H1 (cell line): ENCODE measurements around the gene CATSPERD. TPM values are rescaled to one million over a fixed set of nuclear protein-coding genes. Genes with fewer than 3 reads are reported as not detected.

Experiments
- CTCF ChIA-PET: fragments of 300-600 bp; sonication (Branson Sonifier 250); formaldehyde crosslinking; loops from one replicate; lab custom pipeline; 2021; ENCODE audit not compliant: partially characterized antibody; lab: Charles Lee
- POLR2A ChIA-PET: fragments of 300-600 bp; sonication (Branson Sonifier 250); formaldehyde crosslinking; loops from one replicate; lab custom pipeline; 2021; ENCODE audit warnings: inconsistent platforms; ENCODE audit not compliant: partially characterized antibody; lab: Charles Lee
- DNase-seq, 2 experiments: peaks; one replicate each; pipeline versions ENCODE4 v3.0.0 to v3.0.0-alpha.2; 2010 to 2022; ENCODE audit warnings: low spot score in 2 of 2, low read depth in 1 of 2, mixed read lengths in 1 of 2
- FAIRE-seq: peaks from 2 replicates; lab custom pipeline; 2011; peaks lifted over from hg19 to GRCh38; lab: Jason Lieb, UNC
- H2AFZ ChIP-seq: 2 replicates; pipeline ENCODE4 v1.8.1; 2012; ENCODE audit warnings: low read length, inconsistent platforms
- H2AK5ac ChIP-seq: 2 replicates; pipeline ENCODE4 v1.6.1; 2013; ENCODE audit warnings: low read depth, low read length
- H2BK120ac ChIP-seq: replicated peaks from 2 replicates; pipeline ENCODE3; 2013; ENCODE audit warnings: low read depth, low read length, inconsistent platforms
- H2BK12ac ChIP-seq: 2 replicates; pipeline ENCODE4 v1.6.1; 2013; ENCODE audit warnings: low read depth, low read length
- H2BK15ac ChIP-seq: 2 replicates; pipeline ENCODE4 v1.6.1; 2013; ENCODE audit warnings: low read length
- H2BK20ac ChIP-seq: 2 replicates; pipeline ENCODE4 v1.6.1; 2013; ENCODE audit warnings: low read length
- H2BK5ac ChIP-seq: 2 replicates; pipeline ENCODE4 v1.6.1; 2013; ENCODE audit warnings: low read depth, low read length
- H3K14ac ChIP-seq: 2 replicates; pipeline ENCODE4 v1.6.1; 2013; ENCODE audit warnings: inconsistent platforms; ENCODE audit not compliant: insufficient read length
- H3K18ac ChIP-seq: 2 replicates; pipeline ENCODE4 v1.6.1; 2013; ENCODE audit warnings: low read length; ENCODE audit errors: extremely low read depth
- H3K23ac ChIP-seq: 2 replicates; pipeline ENCODE4 v1.6.1; 2013; ENCODE audit warnings: inconsistent platforms; ENCODE audit not compliant: insufficient read length
- H3K23me2 ChIP-seq: 2 replicates; pipeline ENCODE4 v1.6.1; 2013; ENCODE audit warnings: low read depth, low read length
- H3K27ac ChIP-seq: 2 replicates; pipeline ENCODE4 v1.6.1; 2011; ENCODE audit warnings: low read depth, low read length, inconsistent platforms
- H3K27me3 ChIP-seq, 4 experiments: replicated peaks in 1 of 4; 1 replicate in 1 of 4; 2 replicates in 3 of 4; pipeline versions ENCODE4 v1.6.1 to v1.8.1; 2011 to 2013; ENCODE audit warnings: low read length in 3 of 4, mild to moderate bottlenecking in 3 of 4, inconsistent platforms in 2 of 4, mixed read lengths in 2 of 4, moderate library complexity in 1 of 4; ENCODE audit not compliant: control insufficient read depth in 3 of 4, insufficient read depth in 3 of 4; ENCODE audit errors: extremely low read depth in 1 of 4
- H3K36me3 ChIP-seq, 4 experiments: 2 replicates each; pipeline versions ENCODE4 v1.6.1 to v1.8.1; 2011 to 2013; ENCODE audit warnings: mild to moderate bottlenecking in 4 of 4, low read length in 3 of 4, moderate library complexity in 2 of 4, control low read depth in 1 of 4, inconsistent platforms in 1 of 4; ENCODE audit not compliant: insufficient read depth in 4 of 4, control insufficient read depth in 2 of 4
- H3K4ac ChIP-seq: replicated peaks from 2 replicates; pipeline ENCODE3; 2013; ENCODE audit warnings: low read length, low read depth, mixed read lengths, inconsistent platforms; ENCODE audit not compliant: insufficient read length
- H3K4me1 ChIP-seq, 4 experiments: replicated peaks in 1 of 4; 1 replicate in 1 of 4; 2 replicates in 3 of 4; pipeline versions ENCODE4 v1.6.1 to v1.8.1; 2011 to 2013; ENCODE audit warnings: low read length in 3 of 4, inconsistent platforms in 2 of 4, mixed read lengths in 1 of 4; ENCODE audit not compliant: insufficient read depth in 4 of 4, control insufficient read depth in 3 of 4
- H3K4me2 ChIP-seq, 2 experiments: 2 replicates each; pipeline versions ENCODE4 v1.6.1 to v1.8.1; 2011 to 2013; ENCODE audit warnings: low read depth in 2 of 2, low read length in 2 of 2, control low read depth in 1 of 2, inconsistent platforms in 1 of 2, mild to moderate bottlenecking in 1 of 2; ENCODE audit not compliant: insufficient read depth in 1 of 2
- H3K4me3 ChIP-seq, 4 experiments: fragments of 200-600, 300-600 bp in 1 of 4; sonication (generic), shearing (Covaris generic), sonication (Bioruptor Twin) in 1 of 4; 2 replicates each; pipeline versions ENCODE4 v1.5.1 to v1.8.1; 2011 to 2016; ENCODE audit warnings: low read length in 4 of 4, low read depth in 3 of 4, control low read depth in 2 of 4, inconsistent platforms in 2 of 4, mild to moderate bottlenecking in 2 of 4, mixed read lengths in 1 of 4, moderate library complexity in 1 of 4; ENCODE audit not compliant: insufficient read depth in 2 of 4; ENCODE audit errors: extremely low read depth in 1 of 4
- H3K56ac ChIP-seq: replicated peaks from 2 replicates; pipeline ENCODE3; 2013; ENCODE audit warnings: low read depth, mild to moderate bottlenecking, mixed read lengths, low read length, inconsistent platforms; ENCODE audit not compliant: insufficient read length
- H3K79me1 ChIP-seq: 2 replicates; pipeline ENCODE4 v1.6.1; 2013; ENCODE audit warnings: low read depth, low read length, control low read depth
- H3K79me2 ChIP-seq, 2 experiments: 2 replicates each; pipeline versions ENCODE4 v1.6.1 to v1.8.1; 2012 to 2013; ENCODE audit warnings: low read length in 2 of 2, mild to moderate bottlenecking in 2 of 2, inconsistent platforms in 1 of 2; ENCODE audit not compliant: insufficient read depth in 2 of 2, control insufficient read depth in 1 of 2
- H3K9ac ChIP-seq, 4 experiments: replicated peaks in 1 of 4; 1 replicate in 1 of 4; 2 replicates in 3 of 4; pipeline versions ENCODE4 v1.6.1 to v1.8.1; 2011 to 2013; ENCODE audit warnings: low read depth in 3 of 4, low read length in 3 of 4, control low read depth in 2 of 4, mild to moderate bottlenecking in 2 of 4, moderate library complexity in 2 of 4, inconsistent platforms in 1 of 4; ENCODE audit errors: extremely low read depth in 1 of 4
- H3K9me3 ChIP-seq, 2 experiments: 2 replicates each; pipeline versions ENCODE4 v1.6.1 to v1.8.1; 2012 to 2013; ENCODE audit warnings: mild to moderate bottlenecking in 2 of 2, moderate library complexity in 2 of 2, control low read depth in 1 of 2, inconsistent platforms in 1 of 2, low read depth in 1 of 2, low read length in 1 of 2, mixed read lengths in 1 of 2; ENCODE audit not compliant: insufficient read depth in 2 of 2
- H4K20me1 ChIP-seq, 2 experiments: replicated peaks in 1 of 2; 2 replicates each; pipeline versions ENCODE3 to v1.8.1; 2011 to 2013; ENCODE audit warnings: inconsistent platforms in 2 of 2, low read length in 2 of 2, mild to moderate bottlenecking in 1 of 2; ENCODE audit not compliant: insufficient read depth in 2 of 2, control insufficient read depth in 1 of 2
- H4K5ac ChIP-seq: 2 replicates; pipeline ENCODE4 v1.6.1; 2013; ENCODE audit warnings: low read length, low read depth, mixed read lengths, inconsistent platforms; ENCODE audit not compliant: insufficient read length
- H4K8ac ChIP-seq: 2 replicates; pipeline ENCODE4 v1.8.0; 2013; ENCODE audit warnings: mild to moderate bottlenecking, moderate library complexity, low read length, inconsistent platforms; ENCODE audit not compliant: insufficient read depth; ENCODE audit errors: extremely low read depth
- H4K91ac ChIP-seq: replicated peaks from 2 replicates; pipeline ENCODE3; 2013; ENCODE audit warnings: low read length, mixed read lengths, inconsistent platforms; ENCODE audit not compliant: insufficient read length
- CBX8 ChIP-seq: fragments of 300-800, 300-1000 bp; sonication (generic); IDR thresholded peaks from 2 replicates; pipeline ENCODE4 v1.7.1; 2016; ENCODE audit warnings: low read depth, low read length, borderline replicate concordance
- CHD1 ChIP-seq: IDR thresholded peaks from 2 replicates; pipeline ENCODE4 v1.6.1; 2012; ENCODE audit warnings: low read depth, low read length, improper control_type of control experiment
- EGR1 ChIP-seq: IDR thresholded peaks from 2 replicates; pipeline ENCODE4 v1.6.1; 2011; ENCODE audit warnings: low read depth, low read length, borderline replicate concordance
- GABPA ChIP-seq: IDR thresholded peaks from 2 replicates; pipeline ENCODE4 v1.6.1; 2011; ENCODE audit warnings: mild to moderate bottlenecking, low read length, moderate library complexity, borderline replicate concordance; ENCODE audit not compliant: insufficient read depth
- JUND ChIP-seq: IDR thresholded peaks from 2 replicates; pipeline ENCODE4 v1.6.1; 2011; ENCODE audit warnings: mild to moderate bottlenecking, improper control_type of control experiment, low read length
- MAX ChIP-seq: IDR thresholded peaks from 2 replicates; pipeline ENCODE4 v1.6.1; 2012; ENCODE audit warnings: inconsistent platforms
- NANOG ChIP-seq: IDR thresholded peaks from 2 replicates; pipeline ENCODE4 v1.6.1; 2011; ENCODE audit warnings: low read length, low read depth, mild to moderate bottlenecking, inconsistent platforms; ENCODE audit not compliant: insufficient read depth, poor library complexity, severe bottlenecking
- POU5F1 ChIP-seq: IDR thresholded peaks from 2 replicates; pipeline ENCODE4 v1.6.1; 2011; ENCODE audit warnings: low read depth, mild to moderate bottlenecking, low read length, moderate library complexity
- RAD21 ChIP-seq, 2 experiments: IDR thresholded peaks in 1 of 2; conservative IDR thresholded peaks in 1 of 2; 2 replicates each; pipeline ENCODE4 v1.6.1; 2011; ENCODE audit warnings: low read depth in 2 of 2, low read length in 2 of 2, improper control_type of control experiment in 1 of 2, inconsistent platforms in 1 of 2, mild to moderate bottlenecking in 1 of 2, moderate library complexity in 1 of 2
- RFX5 ChIP-seq: IDR thresholded peaks from 2 replicates; pipeline ENCODE4 v1.6.1; 2011; ENCODE audit warnings: low read depth, low read length, improper control_type of control experiment, borderline replicate concordance
- SIN3A ChIP-seq, 2 experiments: IDR thresholded peaks in 1 of 2; conservative IDR thresholded peaks in 1 of 2; 2 replicates each; pipeline ENCODE4 v1.6.1; 2011 to 2012; ENCODE audit warnings: low read length in 2 of 2, improper control_type of control experiment in 1 of 2, low read depth in 1 of 2, mild to moderate bottlenecking in 1 of 2
- SP1 ChIP-seq: IDR thresholded peaks from 2 replicates; pipeline ENCODE4 v1.6.1; 2011; ENCODE audit warnings: low read depth, low read length
- ZNF274 ChIP-seq: IDR thresholded peaks from 2 replicates; pipeline ENCODE4 v1.7.0; 2012; ENCODE audit warnings: low read length, borderline replicate concordance; ENCODE audit errors: extremely low read depth
- WGBS, 2 experiments: shearing (Covaris generic) in 1 of 2; methylation state at CpG; one replicate each; pipeline versions ENCODE4 v1.1.6 to v1.1.7; 2013 to 2015; ENCODE audit warnings: low lambda C conversion rate in 2 of 2, mixed read lengths in 2 of 2, inconsistent platforms in 1 of 2, low coverage in 1 of 2, missing lambda C conversion rate in 1 of 2; ENCODE audit not compliant: insufficient replicate concordance in 2 of 2, insufficient coverage in 1 of 2, insufficient read length in 1 of 2; ENCODE audit errors: extremely low coverage in 1 of 2, missing lambda C conversion rate in 1 of 2; 5-methylcytosine and 5-hydroxymethylcytosine counted together
- polyA plus RNA-seq, 7 experiments: library from polyadenylated mRNA; depleted of rRNA in 3 of 7; stranded (reverse) in 5 of 7; unstranded in 2 of 7; fragments of >200 nt in 5 of 7; fragments of 200-250 nt in 2 of 7; gene quantifications; 1 replicate in 5 of 7; 2 replicates in 1 of 7; 4 replicates in 1 of 7; pipeline versions ENCODE4 v1.2.1 to v1.2.3, GENCODE V29; 2011 to 2013; ENCODE audit warnings: missing spikeins in 2 of 7, mixed read lengths in 2 of 7
- total RNA-seq: library from RNA; stranded (reverse); fragmentation: NEBNext Ultra II Directional; extraction: Animal tissue kit (Norgen Biotek cat#: 25700); gene quantifications from 2 replicates; pipeline ENCODE4 v1.2.1, GENCODE V29; 2021

The CATSPERD gene
- total and polyA plus RNA-seq, 2 of the 8 experiments (the other 6 are each of a cell fraction or from before 2014, with no cell fraction given): 0.12 TPM; not detected in 1

GRCh38 chr19:5677580-5677979 lies 42.9 kb upstream of the CATSPERD start:
- Histone ChIP-seq H3K79me1 (peaks cover 3% of the 10 kb centered on the region; the same call in 1 of the 2 replicates), H2BK20ac (no peak overlapping the region), H4K20me1 (peaks cover 0 to 8% of the 10 kb centered on the region in 2 experiments), H3K9me3 (no peaks in the 10 kb centered on the region), H3K4me2 (no peak overlapping the region), H4K8ac (no peak overlapping the region), H3K27ac (no peak overlapping the region), H4K5ac (no peak overlapping the region), H3K4me1 (peaks cover 0 to 14% (median 2%) of the 10 kb centered on the region in 4 experiments; a peak in 5 of 7 replicates), H3K23ac (no peak overlapping the region), H4K91ac (no peak overlapping the region), H3K79me2 (no peaks in the 10 kb centered on the region), H3K56ac (no peak overlapping the region), H2AFZ (no peak overlapping the region), H3K4me3 (no peak overlapping the region), H2BK12ac (no peak overlapping the region), H3K23me2 (peaks cover 22% of the 10 kb centered on the region; the same call in 1 of the 2 replicates), H2AK5ac (no peak overlapping the region), H3K4ac (no peak overlapping the region), H3K27me3 (no peaks in the 10 kb centered on the region), H3K36me3 (peaks cover 0 to 2% (median 0%) of the 10 kb centered on the region in 4 experiments; a peak in 1 of 8 replicates), H2BK15ac (no peak overlapping the region), H2BK120ac (no peak overlapping the region), H3K18ac (no peak overlapping the region), H3K14ac (no peak overlapping the region), H3K9ac (no peak overlapping the region), H2BK5ac (no peak overlapping the region)
- ChIA-PET CTCF (interaction anchor here (3.0 kb wide), 1 partner anchor 11 kb away, joined by 26 read pairs; the partner anchor contains the start of gene RPL36), POLR2A (interaction anchor here (1.4 to 4.1 kb wide), 5 partner anchors 9 to 41 kb away, joined by 3 to 51 read pairs (median 13); partner anchors contain the start of gene RPL36)
- DNase-seq (no peak), FAIRE-seq (no peak)
- WGBS, 2 experiments: 92% methylated on average over 9 of the region's 9 CpGs; no CpG with 5 or more reads in 1 of the 2 experiments
- TF ChIP-seq JUND: no peak
- TF ChIP-seq NANOG: no peak
- TF ChIP-seq CHD1: no peak
- no peak for TF ChIP-seq MAX
- no peak for TF ChIP-seq RAD21 (IDR thresholded peaks at IDR 0.05 in 1 of 2, conservative IDR thresholded peaks at IDR 0.05 in 1 of 2; ENCODE audit: low read depth in 2 of 2, low read length in 2 of 2)
- TF ChIP-seq ZNF274: no peak
- no peak for TF ChIP-seq RFX5
- TF ChIP-seq POU5F1: no peak
- no peak for TF ChIP-seq GABPA
- no peak for TF ChIP-seq SP1
- no peak for TF ChIP-seq EGR1
- no peak for TF ChIP-seq CBX8
- TF ChIP-seq SIN3A (conservative IDR thresholded peaks at IDR 0.05 in 1 of 2, IDR thresholded peaks at IDR 0.05 in 1 of 2; ENCODE audit: low read depth in 1 of 2, low read length in 2 of 2): no peak
